H1 (cell line): Measurements from ENCODE around the gene OBI1. TPM values are rescaled to one million over a fixed set of nuclear protein-coding genes. Genes with fewer than 3 reads are reported as not detected.

Experiments
- CTCF ChIA-PET: fragments of 300-600 bp; sonication (Branson Sonifier 250); formaldehyde crosslinking; loops from one replicate; lab custom pipeline; 2021; ENCODE audit not compliant: partially characterized antibody; lab: Charles Lee
- POLR2A ChIA-PET: fragments of 300-600 bp; sonication (Branson Sonifier 250); formaldehyde crosslinking; loops from one replicate; lab custom pipeline; 2021; ENCODE audit warnings: inconsistent platforms; ENCODE audit not compliant: partially characterized antibody; lab: Charles Lee
- DNase-seq, 2 experiments: peaks; one replicate each; pipeline versions ENCODE4 v3.0.0 to v3.0.0-alpha.2; 2010 to 2022; ENCODE audit warnings: low spot score in 2 of 2, low read depth in 1 of 2, mixed read lengths in 1 of 2
- FAIRE-seq: peaks from 2 replicates; lab custom pipeline; 2011; peaks lifted over from hg19 to GRCh38; lab: Jason Lieb, UNC
- H2AFZ ChIP-seq: 2 replicates; pipeline ENCODE4 v1.8.1; 2012; ENCODE audit warnings: low read length, inconsistent platforms
- H2AK5ac ChIP-seq: 2 replicates; pipeline ENCODE4 v1.6.1; 2013; ENCODE audit warnings: low read depth, low read length
- H2BK120ac ChIP-seq: replicated peaks from 2 replicates; pipeline ENCODE3; 2013; ENCODE audit warnings: low read depth, low read length, inconsistent platforms
- H2BK12ac ChIP-seq: 2 replicates; pipeline ENCODE4 v1.6.1; 2013; ENCODE audit warnings: low read depth, low read length
- H2BK15ac ChIP-seq: 2 replicates; pipeline ENCODE4 v1.6.1; 2013; ENCODE audit warnings: low read length
- H2BK20ac ChIP-seq: 2 replicates; pipeline ENCODE4 v1.6.1; 2013; ENCODE audit warnings: low read length
- H2BK5ac ChIP-seq: 2 replicates; pipeline ENCODE4 v1.6.1; 2013; ENCODE audit warnings: low read depth, low read length
- H3K14ac ChIP-seq: 2 replicates; pipeline ENCODE4 v1.6.1; 2013; ENCODE audit warnings: inconsistent platforms; ENCODE audit not compliant: insufficient read length
- H3K18ac ChIP-seq: 2 replicates; pipeline ENCODE4 v1.6.1; 2013; ENCODE audit warnings: low read length; ENCODE audit errors: extremely low read depth
- H3K23ac ChIP-seq: 2 replicates; pipeline ENCODE4 v1.6.1; 2013; ENCODE audit warnings: inconsistent platforms; ENCODE audit not compliant: insufficient read length
- H3K23me2 ChIP-seq: 2 replicates; pipeline ENCODE4 v1.6.1; 2013; ENCODE audit warnings: low read depth, low read length
- H3K27ac ChIP-seq: 2 replicates; pipeline ENCODE4 v1.6.1; 2011; ENCODE audit warnings: low read depth, low read length, inconsistent platforms
- H3K27me3 ChIP-seq, 4 experiments: replicated peaks in 1 of 4; 1 replicate in 1 of 4; 2 replicates in 3 of 4; pipeline versions ENCODE4 v1.6.1 to v1.8.1; 2011 to 2013; ENCODE audit warnings: low read length in 3 of 4, mild to moderate bottlenecking in 3 of 4, inconsistent platforms in 2 of 4, mixed read lengths in 2 of 4, moderate library complexity in 1 of 4; ENCODE audit not compliant: control insufficient read depth in 3 of 4, insufficient read depth in 3 of 4; ENCODE audit errors: extremely low read depth in 1 of 4
- H3K36me3 ChIP-seq, 4 experiments: 2 replicates each; pipeline versions ENCODE4 v1.6.1 to v1.8.1; 2011 to 2013; ENCODE audit warnings: mild to moderate bottlenecking in 4 of 4, low read length in 3 of 4, moderate library complexity in 2 of 4, control low read depth in 1 of 4, inconsistent platforms in 1 of 4; ENCODE audit not compliant: insufficient read depth in 4 of 4, control insufficient read depth in 2 of 4
- H3K4ac ChIP-seq: replicated peaks from 2 replicates; pipeline ENCODE3; 2013; ENCODE audit warnings: low read length, low read depth, mixed read lengths, inconsistent platforms; ENCODE audit not compliant: insufficient read length
- H3K4me1 ChIP-seq, 4 experiments: replicated peaks in 1 of 4; 1 replicate in 1 of 4; 2 replicates in 3 of 4; pipeline versions ENCODE4 v1.6.1 to v1.8.1; 2011 to 2013; ENCODE audit warnings: low read length in 3 of 4, inconsistent platforms in 2 of 4, mixed read lengths in 1 of 4; ENCODE audit not compliant: insufficient read depth in 4 of 4, control insufficient read depth in 3 of 4
- H3K4me2 ChIP-seq, 2 experiments: 2 replicates each; pipeline versions ENCODE4 v1.6.1 to v1.8.1; 2011 to 2013; ENCODE audit warnings: low read depth in 2 of 2, low read length in 2 of 2, control low read depth in 1 of 2, inconsistent platforms in 1 of 2, mild to moderate bottlenecking in 1 of 2; ENCODE audit not compliant: insufficient read depth in 1 of 2
- H3K4me3 ChIP-seq, 4 experiments: fragments of 200-600, 300-600 bp in 1 of 4; sonication (generic), shearing (Covaris generic), sonication (Bioruptor Twin) in 1 of 4; 2 replicates each; pipeline versions ENCODE4 v1.5.1 to v1.8.1; 2011 to 2016; ENCODE audit warnings: low read length in 4 of 4, low read depth in 3 of 4, control low read depth in 2 of 4, inconsistent platforms in 2 of 4, mild to moderate bottlenecking in 2 of 4, mixed read lengths in 1 of 4, moderate library complexity in 1 of 4; ENCODE audit not compliant: insufficient read depth in 2 of 4; ENCODE audit errors: extremely low read depth in 1 of 4
- H3K56ac ChIP-seq: replicated peaks from 2 replicates; pipeline ENCODE3; 2013; ENCODE audit warnings: low read depth, mild to moderate bottlenecking, mixed read lengths, low read length, inconsistent platforms; ENCODE audit not compliant: insufficient read length
- H3K79me1 ChIP-seq: 2 replicates; pipeline ENCODE4 v1.6.1; 2013; ENCODE audit warnings: low read depth, low read length, control low read depth
- H3K79me2 ChIP-seq, 2 experiments: 2 replicates each; pipeline versions ENCODE4 v1.6.1 to v1.8.1; 2012 to 2013; ENCODE audit warnings: low read length in 2 of 2, mild to moderate bottlenecking in 2 of 2, inconsistent platforms in 1 of 2; ENCODE audit not compliant: insufficient read depth in 2 of 2, control insufficient read depth in 1 of 2
- H3K9ac ChIP-seq, 4 experiments: replicated peaks in 1 of 4; 1 replicate in 1 of 4; 2 replicates in 3 of 4; pipeline versions ENCODE4 v1.6.1 to v1.8.1; 2011 to 2013; ENCODE audit warnings: low read depth in 3 of 4, low read length in 3 of 4, control low read depth in 2 of 4, mild to moderate bottlenecking in 2 of 4, moderate library complexity in 2 of 4, inconsistent platforms in 1 of 4; ENCODE audit errors: extremely low read depth in 1 of 4
- H3K9me3 ChIP-seq, 2 experiments: 2 replicates each; pipeline versions ENCODE4 v1.6.1 to v1.8.1; 2012 to 2013; ENCODE audit warnings: mild to moderate bottlenecking in 2 of 2, moderate library complexity in 2 of 2, control low read depth in 1 of 2, inconsistent platforms in 1 of 2, low read depth in 1 of 2, low read length in 1 of 2, mixed read lengths in 1 of 2; ENCODE audit not compliant: insufficient read depth in 2 of 2
- H4K20me1 ChIP-seq, 2 experiments: replicated peaks in 1 of 2; 2 replicates each; pipeline versions ENCODE3 to v1.8.1; 2011 to 2013; ENCODE audit warnings: inconsistent platforms in 2 of 2, low read length in 2 of 2, mild to moderate bottlenecking in 1 of 2; ENCODE audit not compliant: insufficient read depth in 2 of 2, control insufficient read depth in 1 of 2
- H4K5ac ChIP-seq: 2 replicates; pipeline ENCODE4 v1.6.1; 2013; ENCODE audit warnings: low read length, low read depth, mixed read lengths, inconsistent platforms; ENCODE audit not compliant: insufficient read length
- H4K8ac ChIP-seq: 2 replicates; pipeline ENCODE4 v1.8.0; 2013; ENCODE audit warnings: mild to moderate bottlenecking, moderate library complexity, low read length, inconsistent platforms; ENCODE audit not compliant: insufficient read depth; ENCODE audit errors: extremely low read depth
- H4K91ac ChIP-seq: replicated peaks from 2 replicates; pipeline ENCODE3; 2013; ENCODE audit warnings: low read length, mixed read lengths, inconsistent platforms; ENCODE audit not compliant: insufficient read length
- BACH1 ChIP-seq: IDR thresholded peaks from 2 replicates; pipeline ENCODE4 v1.6.1; 2012; ENCODE audit warnings: low read length, improper control_type of control experiment
- BCL11A ChIP-seq, 2 experiments: IDR thresholded peaks; one replicate each; pipeline ENCODE4 v1.6.1; 2011; ENCODE audit warnings: low read depth in 2 of 2, low read length in 2 of 2, mild to moderate bottlenecking in 2 of 2
- BRCA1 ChIP-seq: IDR thresholded peaks from 2 replicates; pipeline ENCODE4 v1.6.1; 2012; ENCODE audit warnings: low read depth, low read length, improper control_type of control experiment
- CBX8 ChIP-seq: fragments of 300-800, 300-1000 bp; sonication (generic); IDR thresholded peaks from 2 replicates; pipeline ENCODE4 v1.7.1; 2016; ENCODE audit warnings: low read depth, low read length, borderline replicate concordance
- EGR1 ChIP-seq: IDR thresholded peaks from 2 replicates; pipeline ENCODE4 v1.6.1; 2011; ENCODE audit warnings: low read depth, low read length, borderline replicate concordance
- HDAC6 ChIP-seq: IDR thresholded peaks from one replicate; pipeline ENCODE4 v1.7.1; 2012; ENCODE audit warnings: low read depth, mild to moderate bottlenecking, inconsistent platforms, low read length, moderate library complexity
- MAFK ChIP-seq: IDR thresholded peaks from 2 replicates; pipeline ENCODE4 v1.6.1; 2012; ENCODE audit warnings: low read depth, mild to moderate bottlenecking, improper control_type of control experiment, low read length
- POLR2A ChIP-seq, 2 experiments: IDR thresholded peaks; 1 replicate in 1 of 2; 2 replicates in 1 of 2; pipeline ENCODE4 v1.6.1; 2011; ENCODE audit warnings: low read depth in 2 of 2, low read length in 2 of 2, mild to moderate bottlenecking in 2 of 2; ENCODE audit errors: control extremely low read depth in 1 of 2
- SUZ12 ChIP-seq: fragments of 200-600 bp; sonication (generic); IDR thresholded peaks from 2 replicates; pipeline ENCODE4 v1.6.1; 2012; ENCODE audit warnings: mild to moderate bottlenecking, inconsistent platforms, low read length, moderate library complexity, mixed read lengths
- TAF1 ChIP-seq: IDR thresholded peaks from 2 replicates; pipeline ENCODE4 v1.6.1; 2011; ENCODE audit warnings: mild to moderate bottlenecking, low read depth, low read length
- TAF7 ChIP-seq: optimal IDR thresholded peaks from 2 replicates; pipeline ENCODE3; 2011; ENCODE audit warnings: low read depth, mild to moderate bottlenecking, inconsistent platforms, low read length, moderate library complexity, borderline replicate concordance
- TBP ChIP-seq: IDR thresholded peaks from 2 replicates; pipeline ENCODE4 v1.6.1; 2011; ENCODE audit warnings: low read depth, low read length, improper control_type of control experiment
- WGBS, 2 experiments: shearing (Covaris generic) in 1 of 2; methylation state at CpG; one replicate each; pipeline versions ENCODE4 v1.1.6 to v1.1.7; 2013 to 2015; ENCODE audit warnings: low lambda C conversion rate in 2 of 2, mixed read lengths in 2 of 2, inconsistent platforms in 1 of 2, low coverage in 1 of 2, missing lambda C conversion rate in 1 of 2; ENCODE audit not compliant: insufficient replicate concordance in 2 of 2, insufficient coverage in 1 of 2, insufficient read length in 1 of 2; ENCODE audit errors: extremely low coverage in 1 of 2, missing lambda C conversion rate in 1 of 2; 5-methylcytosine and 5-hydroxymethylcytosine counted together
- polyA plus RNA-seq, 7 experiments: library from polyadenylated mRNA; depleted of rRNA in 3 of 7; stranded (reverse) in 5 of 7; unstranded in 2 of 7; fragments of >200 nt in 5 of 7; fragments of 200-250 nt in 2 of 7; gene quantifications; 1 replicate in 5 of 7; 2 replicates in 1 of 7; 4 replicates in 1 of 7; pipeline versions ENCODE4 v1.2.1 to v1.2.3, GENCODE V29; 2011 to 2013; ENCODE audit warnings: missing spikeins in 2 of 7, mixed read lengths in 2 of 7
- total RNA-seq: library from RNA; stranded (reverse); fragmentation: NEBNext Ultra II Directional; extraction: Animal tissue kit (Norgen Biotek cat#: 25700); gene quantifications from 2 replicates; pipeline ENCODE4 v1.2.1, GENCODE V29; 2021
- TF ChIP-seq, protein P1 (sequence below): IDR thresholded peaks from 2 replicates; pipeline ENCODE4 v1.6.1; 2012; ENCODE audit warnings: inconsistent platforms

OBI1 gene
- total and polyA plus RNA-seq, 2 of the 8 experiments (the other 6 are each of a cell fraction or from before 2014, with no cell fraction given) = 7.1 to 14.3 TPM

DNA sequence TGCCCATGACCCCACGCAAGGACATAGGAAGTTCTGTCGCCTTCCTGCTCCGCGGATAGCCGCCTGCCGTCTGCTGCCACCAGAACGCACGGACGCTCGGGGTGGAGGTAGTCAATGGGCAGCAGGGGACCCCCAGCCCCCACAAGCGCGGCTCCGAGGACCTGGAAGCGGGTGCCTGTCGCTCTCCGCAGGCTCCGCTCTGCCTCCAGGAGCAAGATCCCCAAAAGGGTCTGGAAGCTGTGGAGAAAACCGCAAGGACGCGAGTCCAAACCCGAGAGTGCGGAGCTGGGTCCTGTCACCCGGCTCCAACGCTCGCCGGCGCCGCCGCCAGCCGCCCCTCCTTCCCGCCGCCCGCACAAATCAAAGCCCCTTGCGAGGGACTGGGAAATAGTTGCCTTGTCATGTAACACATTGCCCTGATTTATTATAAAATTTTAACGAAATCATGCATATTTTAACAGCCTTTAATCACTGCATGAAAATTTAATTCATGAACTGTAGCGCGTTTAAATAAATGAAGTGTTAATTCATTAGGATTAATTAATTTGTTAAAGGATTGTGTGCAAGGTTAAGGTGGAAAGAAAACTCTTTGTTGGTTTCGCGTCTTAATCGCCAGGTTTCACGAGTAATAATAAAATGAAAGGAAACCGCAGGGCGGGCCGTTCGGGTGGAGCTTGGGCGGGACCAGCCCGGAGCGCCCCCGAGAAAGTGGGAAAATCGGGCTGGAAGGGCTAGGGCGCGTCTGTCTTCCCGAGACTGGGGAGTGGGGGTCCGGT is 50.1 kb downstream of the OBI1 start:
- Histone ChIP-seq H4K91ac (no peak overlapping the region), H3K4me3 (peak overlapping the region; percentile 35 to 63 (median 42)), H3K23me2 (peaks cover 14% of the 10 kb centered on the region; the same call in 1 of the 2 replicates), H3K23ac (no peak overlapping the region), H2BK12ac (peak overlapping the region; percentile 17; the same call in 1 of the 2 replicates), H2BK20ac (no peak overlapping the region), H3K4me1 (peaks cover 7 to 34% (median 14%) of the 10 kb centered on the region in 4 experiments), H3K27ac (no peak overlapping the region), H3K79me1 (no peaks in the 10 kb centered on the region), H3K18ac (peak overlapping the region; percentile 55; the same call in 1 of the 2 replicates), H4K5ac (no peak overlapping the region), H3K4ac (no peak overlapping the region), H4K20me1 (peaks cover 13 to 25% of the 10 kb centered on the region in 2 experiments), H3K56ac (no peak overlapping the region), H4K8ac (no peak overlapping the region), H2AK5ac (no peak overlapping the region), H3K79me2 (no peaks in the 10 kb centered on the region), H3K9me3 (no peaks in the 10 kb centered on the region), H2AFZ (no peak overlapping the region), H2BK15ac (no peak overlapping the region), H2BK5ac (no peak overlapping the region), H3K36me3 (0 out of 8 replicates have a peak, but pooled peaks cover 0 to 3% (median 0%) of the 10 kb centered on the region in 4 experiments), H3K9ac (no peak overlapping the region), H2BK120ac (no peak overlapping the region), H3K27me3 (peaks cover 62 to 76% (median 74%) of the 10 kb centered on the region in 4 experiments), H3K14ac (no peak overlapping the region), H3K4me2 (peak overlapping the region; percentile 81 to 92)
- CTCF ChIA-PET = interaction anchor here (1.0 to 4.4 kb wide), 3 partner anchors 9 to 81 kb away, joined by 4 to 12 read pairs (median 5); no protein-coding TSS in a partner anchor
- POLR2A ChIA-PET = interaction anchor here (0.5 to 5.0 kb wide), 4 partner anchors 11 to 36 kb away, joined by 3 to 32 read pairs (median 3); no protein-coding TSS in a partner anchor
- 2% methylated on average over 48 of the region's 54 CpGs; no CpG with 5 or more reads in 1 of the 2 experiments for WGBS, 2 experiments
- DNase-seq (no peak), FAIRE-seq (no peak)
- TF ChIP-seq EGR1 (no peak), MAFK (no peak), BCL11A (IDR thresholded peaks at IDR 0.05; ENCODE audit: low read depth in 2 of 2, low read length in 2 of 2) (no peak), BRCA1 (no peak), HDAC6 (no peak), SUZ12 (peak; percentile 96), TAF1 (no peak), TBP (no peak), TAF7 (no peak), BACH1 (no peak; the same call in 1 of the 2 replicates), POLR2A (IDR thresholded peaks at IDR 0.05; ENCODE audit: control extremely low read depth in 1 of 2, low read depth in 2 of 2, low read length in 2 of 2) (no peak), CBX8 (no peak)
- TF ChIP-seq, protein P1, sequence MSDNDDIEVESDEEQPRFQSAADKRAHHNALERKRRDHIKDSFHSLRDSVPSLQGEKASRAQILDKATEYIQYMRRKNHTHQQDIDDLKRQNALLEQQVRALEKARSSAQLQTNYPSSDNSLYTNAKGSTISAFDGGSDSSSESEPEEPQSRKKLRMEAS = 0 out of 2 replicates have a peak, but pooled peaks have one; percentile 9
